ENCODE data around the gene CHI3L1.

DNA sequence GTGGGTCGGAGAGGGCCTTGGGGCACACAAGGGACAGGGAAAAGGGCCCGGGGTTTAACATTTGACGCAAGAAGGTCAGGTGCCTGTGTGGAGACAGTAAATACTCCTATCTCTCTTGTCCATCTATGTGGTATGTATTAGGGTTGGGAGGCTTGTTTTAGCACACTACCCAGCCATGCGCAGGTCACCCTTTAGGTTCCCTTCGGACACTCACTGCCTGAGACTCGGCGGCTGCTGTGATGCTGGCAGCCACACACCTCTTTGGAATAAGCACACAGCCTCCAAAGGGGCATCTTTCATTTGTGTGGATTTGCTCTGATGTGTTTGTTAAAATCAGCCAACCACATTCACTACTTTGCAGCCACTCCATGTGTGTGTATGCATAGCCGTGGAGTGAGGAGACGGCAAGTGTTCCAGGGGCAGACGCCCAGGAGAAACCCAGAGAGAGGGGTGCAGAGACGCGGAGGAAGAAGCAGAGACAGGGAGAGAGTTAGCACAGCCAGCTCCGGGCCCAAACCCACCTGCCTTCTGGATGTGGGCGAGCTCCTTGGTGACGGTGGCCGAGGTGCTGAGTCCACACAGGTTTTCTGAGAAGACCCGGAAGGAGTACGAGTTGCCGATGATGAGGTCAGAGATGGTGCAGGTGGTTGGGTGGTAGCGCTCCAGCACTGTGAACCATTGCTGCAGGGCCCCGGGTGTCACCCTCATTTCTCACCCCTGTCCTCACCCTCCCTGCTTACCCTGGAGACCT, 16.6 kb downstream of the CHI3L1 start:
- TF ChIP-seq, protein P1, sequence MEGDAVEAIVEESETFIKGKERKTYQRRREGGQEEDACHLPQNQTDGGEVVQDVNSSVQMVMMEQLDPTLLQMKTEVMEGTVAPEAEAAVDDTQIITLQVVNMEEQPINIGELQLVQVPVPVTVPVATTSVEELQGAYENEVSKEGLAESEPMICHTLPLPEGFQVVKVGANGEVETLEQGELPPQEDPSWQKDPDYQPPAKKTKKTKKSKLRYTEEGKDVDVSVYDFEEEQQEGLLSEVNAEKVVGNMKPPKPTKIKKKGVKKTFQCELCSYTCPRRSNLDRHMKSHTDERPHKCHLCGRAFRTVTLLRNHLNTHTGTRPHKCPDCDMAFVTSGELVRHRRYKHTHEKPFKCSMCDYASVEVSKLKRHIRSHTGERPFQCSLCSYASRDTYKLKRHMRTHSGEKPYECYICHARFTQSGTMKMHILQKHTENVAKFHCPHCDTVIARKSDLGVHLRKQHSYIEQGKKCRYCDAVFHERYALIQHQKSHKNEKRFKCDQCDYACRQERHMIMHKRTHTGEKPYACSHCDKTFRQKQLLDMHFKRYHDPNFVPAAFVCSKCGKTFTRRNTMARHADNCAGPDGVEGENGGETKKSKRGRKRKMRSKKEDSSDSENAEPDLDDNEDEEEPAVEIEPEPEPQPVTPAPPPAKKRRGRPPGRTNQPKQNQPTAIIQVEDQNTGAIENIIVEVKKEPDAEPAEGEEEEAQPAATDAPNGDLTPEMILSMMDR (IDR thresholded peaks at IDR 0.05), result no peak
- no peak for TF ChIP-seq POLR2A (IDR thresholded peaks at IDR 0.05)
